IPS-15b (cell line): ENCODE data around the gene MSTN.
"Not testable (repeated sequence)": the region's sequence is repeated elsewhere in the genome, so short reads cannot be mapped to it uniquely, and the experiment has no call there.

Experiments
- H3K27me3 ChIP-seq: one replicate; pipeline ENCODE4 v1.6.1; 2013; ENCODE audit warnings: low read length; ENCODE audit not compliant: control insufficient read depth, insufficient read depth
- H3K36me3 ChIP-seq: one replicate; pipeline ENCODE4 v1.6.1; 2013; ENCODE audit warnings: low read length; ENCODE audit not compliant: control insufficient read depth, insufficient read depth
- H3K4me1 ChIP-seq: one replicate; pipeline ENCODE4 v1.6.1; 2013; ENCODE audit warnings: mild to moderate bottlenecking, low read length; ENCODE audit not compliant: control insufficient read depth, insufficient read depth
- H3K4me3 ChIP-seq: one replicate; pipeline ENCODE4 v1.5.1; 2013; ENCODE audit warnings: low read depth, low read length
- H3K9ac ChIP-seq: one replicate; pipeline ENCODE4 v1.6.1; 2013; ENCODE audit warnings: low read depth, mild to moderate bottlenecking, low read length
- H3K9me3 ChIP-seq: one replicate; pipeline ENCODE4 v1.6.1; 2013; ENCODE audit warnings: mild to moderate bottlenecking, low read length; ENCODE audit not compliant: control insufficient read depth, insufficient read depth

The MSTN gene

GRCh38 chr2:190062053-190062452 lies 476 bp downstream of the MSTN start:
- H3K9ac ChIP-seq = no peak overlapping the region
- no peaks in the 10 kb centered on the region for H3K4me1 ChIP-seq
- no peaks in the 10 kb centered on the region for H3K27me3 ChIP-seq
- H3K36me3 ChIP-seq = no peaks in the 10 kb centered on the region
- H3K4me3 ChIP-seq = no peak overlapping the region
- H3K9me3 ChIP-seq = no peaks in the 10 kb centered on the region

GRCh38 chr2:190060626-190061025 lies 1.9 kb downstream of the MSTN start:
- no peaks in the 10 kb centered on the region for H3K9me3 ChIP-seq
- H3K27me3 ChIP-seq = no peaks in the 10 kb centered on the region
- H3K4me1 ChIP-seq = no peaks in the 10 kb centered on the region
- no peak overlapping the region for H3K4me3 ChIP-seq
- H3K9ac ChIP-seq = no peak overlapping the region
- no peaks in the 10 kb centered on the region for H3K36me3 ChIP-seq

- Histone ChIP-seq H3K9me3 (no peaks in the 10 kb centered on the region), H3K4me3 (no peak overlapping the region)
These were observed 2.5 kb downstream of the MSTN start for GRCh38 chr2:190060019-190060418.

GRCh38 chr2:190053426-190053825 lies 9.1 kb downstream of the MSTN start:
- no peaks in the 10 kb centered on the region for H3K27me3 ChIP-seq
- no peak overlapping the region for H3K4me3 ChIP-seq
- H3K9me3 ChIP-seq = no peaks in the 10 kb centered on the region
- H3K9ac ChIP-seq = no peak overlapping the region
- no peaks in the 10 kb centered on the region for H3K36me3 ChIP-seq
- no peaks in the 10 kb centered on the region for H3K4me1 ChIP-seq

More at GRCh38 chr2:190060019-190060418, 2.5 kb downstream of the MSTN start:
- no peaks in the 10 kb centered on the region for H3K27me3 ChIP-seq
- no peaks in the 10 kb centered on the region for H3K36me3 ChIP-seq
- H3K4me1 ChIP-seq = no peaks in the 10 kb centered on the region
- H3K9ac ChIP-seq = no peak overlapping the region

GRCh38 chr2:190052307-190052706 lies 10.2 kb downstream of the MSTN start:
- H3K4me1 ChIP-seq = no peaks in the 10 kb centered on the region
- H3K36me3 ChIP-seq = no peaks in the 10 kb centered on the region
- no peak overlapping the region for H3K9ac ChIP-seq
- no peaks in the 10 kb centered on the region for H3K27me3 ChIP-seq
- no peak overlapping the region for H3K4me3 ChIP-seq
- no peaks in the 10 kb centered on the region for H3K9me3 ChIP-seq

GRCh38 chr2:190051223-190051622 lies 11.3 kb downstream of the MSTN start:
- H3K9me3 ChIP-seq = no peaks in the 10 kb centered on the region
- no peak overlapping the region for H3K9ac ChIP-seq
- no peaks in the 10 kb centered on the region for H3K4me1 ChIP-seq
- H3K4me3 ChIP-seq = no peak overlapping the region
- H3K27me3 ChIP-seq = no peaks in the 10 kb centered on the region
- H3K36me3 ChIP-seq = no peaks in the 10 kb centered on the region

GRCh38 chr2:190050001-190050400 lies 12.5 kb downstream of the MSTN start:
- Histone ChIP-seq H3K9ac (no peak overlapping the region), H3K4me1 (no peaks in the 10 kb centered on the region), H3K36me3 (no peaks in the 10 kb centered on the region), H3K4me3 (no peak overlapping the region), H3K27me3 (no peaks in the 10 kb centered on the region), H3K9me3 (no peaks in the 10 kb centered on the region)

- no peaks in the 10 kb centered on the region for H3K36me3 ChIP-seq
- no peak overlapping the region for H3K4me3 ChIP-seq
- H3K27me3 ChIP-seq = no peaks in the 10 kb centered on the region
- H3K4me1 ChIP-seq = no peaks in the 10 kb centered on the region
- no peak overlapping the region for H3K9ac ChIP-seq
- no peaks in the 10 kb centered on the region for H3K9me3 ChIP-seq
These were observed 17.7 kb downstream of the MSTN start for GRCh38 chr2:190044866-190045265.

GRCh38 chr2:190043441-190043840 lies 19.1 kb downstream of the MSTN start:
- no peaks in the 10 kb centered on the region for H3K4me1 ChIP-seq
- H3K9me3 ChIP-seq = no peaks in the 10 kb centered on the region
- H3K4me3 ChIP-seq = no peak overlapping the region
- H3K9ac ChIP-seq = no peak overlapping the region
- H3K36me3 ChIP-seq = no peaks in the 10 kb centered on the region
- no peaks in the 10 kb centered on the region for H3K27me3 ChIP-seq

GRCh38 chr2:190036071-190036470 lies 26.5 kb downstream of the MSTN start:
- Histone ChIP-seq H3K27me3 (no peaks in the 10 kb centered on the region), H3K4me3 (no peak overlapping the region), H3K9ac (no peak overlapping the region), H3K4me1 (no peaks in the 10 kb centered on the region), H3K36me3 (no peaks in the 10 kb centered on the region), H3K9me3 (no peaks in the 10 kb centered on the region)

- not testable (repeated sequence) for H3K9ac ChIP-seq
These were observed 28.1 kb downstream of the MSTN start for GRCh38 chr2:190034417-190034816.

GRCh38 chr2:190031969-190032618 lies 30.4 kb downstream of the MSTN start:
- Histone ChIP-seq H3K27me3 (no peaks in the 10 kb centered on the region), H3K4me3 (no peak overlapping the region), H3K4me1 (no peaks in the 10 kb centered on the region), H3K9ac (no peak overlapping the region), H3K36me3 (no peaks in the 10 kb centered on the region), H3K9me3 (no peaks in the 10 kb centered on the region)

More at GRCh38 chr2:190034417-190034816, 28.1 kb downstream of the MSTN start:
- not testable (repeated sequence) for H3K9me3 ChIP-seq, H3K4me1 ChIP-seq, H3K36me3 ChIP-seq, H3K27me3 ChIP-seq, H3K4me3 ChIP-seq
